Smooth muscle cell (in vitro differentiated cells): ENCODE results near the gene CD99. TPM values are rescaled to one million over a fixed set of nuclear protein-coding genes. Genes with fewer than 3 reads are reported as not detected.

Source experiments
- DNase-seq: peaks from one replicate; lab custom pipeline; 2025; ENCODE audit not compliant: unreplicated experiment; lab: John Stamatoyannopoulos, UW
- H2AFZ ChIP-seq: fragments of 200-600 bp; sonication (generic); 2 replicates; pipeline ENCODE4 v1.6.0; 2016; ENCODE audit warnings: antibody characterized with exemption, low read depth, mild to moderate bottlenecking
- H3F3A ChIP-seq: fragments of 200-600 bp; sonication (generic); 2 replicates; pipeline ENCODE4 v1.6.0; 2017; ENCODE audit warnings: antibody characterized with exemption, low read depth
- H3K27ac ChIP-seq: fragments of 200-600 bp; sonication (generic); 2 replicates; pipeline ENCODE4 v1.5.1; 2016; ENCODE audit warnings: low read depth, mild to moderate bottlenecking
- H3K27me3 ChIP-seq: fragments of 200-600 bp; sonication (generic); 2 replicates; pipeline ENCODE4 v1.6.1; 2016; ENCODE audit warnings: low read depth, mild to moderate bottlenecking
- H3K36me3 ChIP-seq: fragments of 200-600 bp; sonication (generic); 2 replicates; pipeline ENCODE4 v1.5.1; 2016; ENCODE audit warnings: low read depth
- H3K4me1 ChIP-seq: fragments of 200-600 bp; sonication (generic); 2 replicates; pipeline ENCODE4 v1.5.1; 2016; ENCODE audit warnings: low read depth
- H3K4me2 ChIP-seq: fragments of 200-600 bp; sonication (generic); 2 replicates; pipeline ENCODE4 v1.6.0; 2016; ENCODE audit warnings: mild to moderate bottlenecking
- H3K4me3 ChIP-seq: fragments of 200-600 bp; sonication (generic); 2 replicates; pipeline ENCODE4 v1.5.1; 2016; ENCODE audit warnings: mild to moderate bottlenecking
- H3K79me2 ChIP-seq: fragments of 200-600 bp; sonication (generic); 2 replicates; pipeline ENCODE4 v1.6.0; 2016; ENCODE audit warnings: low read depth, mild to moderate bottlenecking
- H3K9ac ChIP-seq: fragments of 200-600 bp; sonication (generic); 2 replicates; pipeline ENCODE4 v1.6.0; 2016; ENCODE audit warnings: low read depth
- H3K9me3 ChIP-seq: fragments of 200-600 bp; sonication (generic); replicated peaks from 2 replicates; pipeline ENCODE4 v1.5.1; 2016; ENCODE audit warnings: low read depth
- H4K20me1 ChIP-seq: fragments of 200-600 bp; sonication (generic); 2 replicates; pipeline ENCODE4 v1.6.0; 2016; ENCODE audit warnings: low read depth
- WGBS: methylation state at CpG from one replicate; pipeline ENCODE4 v1.1.7; 2016; ENCODE audit warnings: low lambda C conversion rate; 5-methylcytosine and 5-hydroxymethylcytosine counted together
- polyA plus RNA-seq: library from polyadenylated mRNA; unstranded; fragments of >200 nt; fragmentation: Nextera tagmentation; extraction: Ambion mirVana; gene quantifications from 2 replicates; pipeline ENCODE4 v1.2.1, GENCODE V29; 2016
- total RNA-seq: library from RNA; depleted of rRNA; stranded (reverse); fragments of >200 nt; gene quantifications from 2 replicates; pipeline ENCODE4 v1.2.3, GENCODE V29; 2014
- TF ChIP-seq, protein P1 (sequence below): fragments of 200-600 bp; sonication (generic); IDR thresholded peaks from 2 replicates; pipeline ENCODE4 v1.5.1; 2017; ENCODE audit warnings: borderline replicate concordance, mild to moderate bottlenecking, antibody characterized with exemption; ENCODE audit not compliant: insufficient read depth, poor library complexity, severe bottlenecking

Gene CD99, protein sequence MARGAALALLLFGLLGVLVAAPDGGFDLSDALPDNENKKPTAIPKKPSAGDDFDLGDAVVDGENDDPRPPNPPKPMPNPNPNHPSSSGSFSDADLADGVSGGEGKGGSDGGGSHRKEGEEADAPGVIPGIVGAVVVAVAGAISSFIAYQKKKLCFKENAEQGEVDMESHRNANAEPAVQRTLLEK
- total RNA-seq: 647 and 726 TPM in 2 replicates
- polyA plus RNA-seq: 1,194 and 1,373 TPM in 2 replicates

DNA sequence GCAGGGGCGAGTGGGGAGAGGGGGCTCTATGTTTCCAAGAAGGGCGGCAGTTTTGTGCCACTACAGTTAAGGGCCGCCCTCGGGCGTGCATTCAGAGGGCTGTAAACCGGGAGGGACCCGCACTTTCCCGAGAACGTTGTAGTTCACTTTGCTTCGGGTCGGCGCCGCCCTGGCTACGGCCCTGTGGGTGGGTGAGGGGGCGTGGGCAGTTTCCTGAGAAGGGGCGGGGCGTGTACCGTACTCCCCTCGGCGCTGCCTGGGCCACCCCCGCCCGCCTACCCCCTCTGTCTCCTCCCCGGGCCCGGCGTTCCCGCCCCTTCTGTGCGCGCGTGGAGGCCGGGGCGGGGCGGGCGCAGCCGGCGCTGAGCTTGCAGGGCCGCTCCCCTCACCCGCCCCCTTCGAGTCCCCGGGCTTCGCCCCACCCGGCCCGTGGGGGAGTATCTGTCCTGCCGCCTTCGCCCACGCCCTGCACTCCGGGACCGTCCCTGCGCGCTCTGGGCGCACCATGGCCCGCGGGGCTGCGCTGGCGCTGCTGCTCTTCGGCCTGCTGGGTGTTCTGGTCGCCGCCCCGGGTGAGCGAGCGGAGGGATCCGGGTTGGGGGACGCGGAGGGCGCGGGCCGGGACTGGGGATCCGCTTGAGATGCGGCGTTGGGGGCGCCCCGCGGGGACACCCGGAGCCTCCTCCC, at the start of gene CD99:
CD99 (plus strand) TSS at position 440 of the 687 bp plus-strand sequence; CDS start at position 506, 66 bp downstream.
- Histone ChIP-seq H3F3A (peaks cover 27% of the 10 kb centered on the region), H3K9me3 (no peaks in the 10 kb centered on the region), H2AFZ (peak within 1 kb of the TSS; percentile 9), H3K4me3 (peak within 1 kb of the TSS; percentile 86), H3K79me2 (peaks cover 35% of the 10 kb centered on the region), H4K20me1 (peaks cover 33% of the 10 kb centered on the region), H3K36me3 (no peaks in the 10 kb centered on the region), H3K4me1 (peaks cover 17% of the 10 kb centered on the region), H3K4me2 (peak within 1 kb of the TSS; percentile 97), H3K9ac (peak within 1 kb of the TSS; percentile 95), H3K27ac (peak within 1 kb of the TSS; percentile 92), H3K27me3 (no peaks in the 10 kb centered on the region)
- TF ChIP-seq, protein P1, sequence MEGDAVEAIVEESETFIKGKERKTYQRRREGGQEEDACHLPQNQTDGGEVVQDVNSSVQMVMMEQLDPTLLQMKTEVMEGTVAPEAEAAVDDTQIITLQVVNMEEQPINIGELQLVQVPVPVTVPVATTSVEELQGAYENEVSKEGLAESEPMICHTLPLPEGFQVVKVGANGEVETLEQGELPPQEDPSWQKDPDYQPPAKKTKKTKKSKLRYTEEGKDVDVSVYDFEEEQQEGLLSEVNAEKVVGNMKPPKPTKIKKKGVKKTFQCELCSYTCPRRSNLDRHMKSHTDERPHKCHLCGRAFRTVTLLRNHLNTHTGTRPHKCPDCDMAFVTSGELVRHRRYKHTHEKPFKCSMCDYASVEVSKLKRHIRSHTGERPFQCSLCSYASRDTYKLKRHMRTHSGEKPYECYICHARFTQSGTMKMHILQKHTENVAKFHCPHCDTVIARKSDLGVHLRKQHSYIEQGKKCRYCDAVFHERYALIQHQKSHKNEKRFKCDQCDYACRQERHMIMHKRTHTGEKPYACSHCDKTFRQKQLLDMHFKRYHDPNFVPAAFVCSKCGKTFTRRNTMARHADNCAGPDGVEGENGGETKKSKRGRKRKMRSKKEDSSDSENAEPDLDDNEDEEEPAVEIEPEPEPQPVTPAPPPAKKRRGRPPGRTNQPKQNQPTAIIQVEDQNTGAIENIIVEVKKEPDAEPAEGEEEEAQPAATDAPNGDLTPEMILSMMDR: no peak
- DNase-seq: no peak
- WGBS: 1% methylated on average over 25 of the region's 73 CpGs

DNA sequence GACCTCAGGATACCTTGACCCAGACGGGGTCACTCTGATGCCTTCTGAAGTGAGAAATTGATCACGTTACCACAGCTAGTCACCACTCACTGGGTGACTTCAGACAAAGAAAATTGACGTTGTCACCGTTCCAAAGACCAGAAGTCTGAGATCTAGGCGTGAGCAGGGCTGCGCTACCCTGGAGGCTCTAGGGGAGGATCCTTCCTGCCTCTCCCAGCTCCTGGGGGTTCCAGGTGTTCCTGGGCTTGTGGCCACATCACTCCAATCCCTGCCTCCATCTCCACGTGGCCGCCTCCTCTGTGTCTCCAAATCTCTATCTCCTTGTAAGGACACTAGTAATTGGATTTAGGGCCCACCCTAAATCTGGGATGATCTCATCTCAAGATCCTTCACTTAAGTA, 48.9 kb upstream of the CD99 start:
- Histone ChIP-seq H3K4me2 (no peak overlapping the region), H3K9me3 (no peaks in the 10 kb centered on the region), H3F3A (peaks cover 3% of the 10 kb centered on the region), H3K79me2 (no peaks in the 10 kb centered on the region), H3K4me3 (no peak overlapping the region), H3K27ac (no peak overlapping the region), H2AFZ (no peak overlapping the region), H3K27me3 (no peaks in the 10 kb centered on the region), H3K36me3 (no peaks in the 10 kb centered on the region), H3K9ac (no peak overlapping the region), H4K20me1 (no peaks in the 10 kb centered on the region), H3K4me1 (no peaks in the 10 kb centered on the region)
- DNase-seq: no peak
- TF ChIP-seq, protein P1: no peak
- WGBS: 97% methylated on average over 8 of the region's 8 CpGs

DNA sequence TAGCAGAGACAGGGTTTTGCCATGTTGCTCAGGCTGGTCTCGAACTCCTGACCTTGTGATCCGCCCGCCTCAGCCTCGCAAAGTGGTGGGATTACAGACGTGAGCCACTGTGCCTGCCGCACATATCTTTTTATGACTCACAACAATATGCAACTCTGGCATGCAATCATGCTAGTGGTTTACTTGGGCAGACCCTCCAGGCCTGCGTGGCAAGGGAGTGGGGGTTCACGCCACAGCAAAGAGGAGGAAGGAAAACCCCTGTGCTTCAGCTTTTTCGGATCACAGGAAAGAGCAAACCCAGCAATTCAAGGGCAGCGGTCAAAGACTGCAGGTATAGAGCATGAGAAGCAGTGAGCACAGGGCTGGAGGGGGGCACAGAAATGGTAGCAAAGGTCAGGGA, 48.3 kb upstream of the CD99 start:
- H3F3A ChIP-seq: peaks cover 3% of the 10 kb centered on the region
- no peaks in the 10 kb centered on the region for H3K36me3 ChIP-seq
- no peak overlapping the region for H3K27ac ChIP-seq
- H2AFZ ChIP-seq: no peak overlapping the region
- no peaks in the 10 kb centered on the region for H3K27me3 ChIP-seq
- no peak overlapping the region for H3K9ac ChIP-seq
- TF ChIP-seq, protein P1: no peak
- WGBS: 62% methylated on average over 10 of the region's 10 CpGs
- H3K4me2 ChIP-seq: no peak overlapping the region
- H3K79me2 ChIP-seq: no peaks in the 10 kb centered on the region
- no peak for DNase-seq
- H3K9me3 ChIP-seq: no peaks in the 10 kb centered on the region
- no peak overlapping the region for H3K4me3 ChIP-seq
- H4K20me1 ChIP-seq: no peaks in the 10 kb centered on the region
- H3K4me1 ChIP-seq: no peaks in the 10 kb centered on the region

DNA sequence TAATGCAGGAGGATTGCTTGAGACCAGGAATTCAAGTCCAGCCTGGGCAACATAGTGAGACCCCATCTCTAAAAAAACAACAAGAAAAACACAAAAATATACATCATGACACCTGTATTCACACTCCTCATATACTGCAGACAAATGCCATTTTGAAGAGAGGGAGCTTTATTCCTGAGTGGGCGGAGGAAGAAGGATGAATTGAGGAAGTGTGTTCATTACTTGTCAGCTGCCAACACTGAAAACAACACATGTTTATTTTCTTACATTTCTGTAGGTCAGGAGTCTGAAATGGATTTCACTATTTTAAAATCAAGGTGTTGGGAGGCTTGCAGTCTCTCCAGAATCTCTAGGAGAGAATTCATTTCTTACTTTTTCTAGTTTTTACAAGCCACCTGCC, 47.2 kb upstream of the CD99 start:
- Histone ChIP-seq H3K27me3 (no peaks in the 10 kb centered on the region), H4K20me1 (no peaks in the 10 kb centered on the region), H3F3A (peaks cover 3% of the 10 kb centered on the region), H3K9me3 (no peaks in the 10 kb centered on the region), H3K4me2 (no peak overlapping the region), H2AFZ (no peak overlapping the region), H3K27ac (no peak overlapping the region), H3K9ac (no peak overlapping the region), H3K79me2 (no peaks in the 10 kb centered on the region), H3K4me1 (no peaks in the 10 kb centered on the region), H3K36me3 (no peaks in the 10 kb centered on the region), H3K4me3 (no peak overlapping the region)
- no peak for DNase-seq
- TF ChIP-seq, protein P1: no peak
- WGBS: 100% methylated on average over 1 of the region's 1 CpG
